Measurements from ENCODE around the gene PTH2. TPM values are rescaled to one million over a fixed set of nuclear protein-coding genes. Genes with fewer than 3 reads are reported as not detected.
"Not testable (repeated sequence)": the region's sequence is repeated elsewhere in the genome, so short reads cannot be mapped to it uniquely, and the experiment has no call there.

PTH2 gene
- total and polyA plus RNA-seq, 4 experiments from 2014 or later = not detected

GRCh38 chr19:49378512-49378911 lies 44.7 kb downstream of the PTH2 start:
- H3K27me3 Mint-ChIP-seq = peaks cover 4 to 6% of the 10 kb centered on the region in 2 donors
- intact Hi-C loops (cut with micrococcal nuclease) = no loop called here
- CTCF ChIA-PET (ENCODE audit: partially characterized antibody) = interaction anchor here (1.0 kb wide), 1 partner anchor 45 kb away, joined by 4 read pairs; no protein-coding TSS in a partner anchor

GRCh38 chr19:49374665-49375434 lies 48.4 kb downstream of the PTH2 start:
- H3K9me3 Mint-ChIP-seq = peaks cover 0 to 2% (median 0%) of the 10 kb centered on the region in 8 donors
- H3K4me3 ChIP-seq (ENCODE audit: low read length in 2 of 2) = no peak overlapping the region
- intact Hi-C loops (cut with micrococcal nuclease) = no loop called here
- no peaks in the 10 kb centered on the region for H3K36me3 ChIP-seq (ENCODE audit: insufficient read depth, low read length)
- H3K27ac Mint-ChIP-seq = peak overlapping the region in 1 of 7 donors; percentile 63
- CTCF ChIA-PET (ENCODE audit: partially characterized antibody) = interaction anchor here (0.6 to 1.9 kb wide), 3 partner anchors 9 to 172 kb away, joined by 3 to 5 read pairs (median 3); no protein-coding TSS in a partner anchor
- H3K4me1 Mint-ChIP-seq = no peaks in the 10 kb centered on the region
- no peaks in the 10 kb centered on the region for H3K4me1 ChIP-seq (ENCODE audit: insufficient read depth, low read length)
- H3K27me3 Mint-ChIP-seq = peaks cover 4 to 10% of the 10 kb centered on the region in 2 donors
- POLR2A ChIA-PET (ENCODE audit: partially characterized antibody) = no interaction called here
- peaks cover 0 to under 1% of the 10 kb centered on the region in 2 donors for H3K9me3 ChIP-seq (ENCODE audit: control insufficient read depth in 1 of 2, low read length in 2 of 2)
- no peaks in the 10 kb centered on the region for H3K27me3 ChIP-seq (ENCODE audit: insufficient read depth, low read length)
- no peaks in the 10 kb centered on the region for H3K36me3 Mint-ChIP-seq
- no peak for DNase-seq
- no peak overlapping the region for H3K4me3 Mint-ChIP-seq
- H3K27ac ChIP-seq (ENCODE audit: low read depth, low read length) = no peak overlapping the region

More at GRCh38 chr19:49378512-49378911, 44.7 kb downstream of the PTH2 start:
- no peak overlapping the region for H3K27ac Mint-ChIP-seq
- no peaks in the 10 kb centered on the region for H3K4me1 Mint-ChIP-seq
- Histone ChIP-seq H3K27ac (ENCODE audit: low read depth, low read length) (no peak overlapping the region), H3K4me3 (ENCODE audit: low read length in 2 of 2) (no peak overlapping the region), H3K4me1 (ENCODE audit: insufficient read depth, low read length) (no peaks in the 10 kb centered on the region), H3K9me3 (ENCODE audit: control insufficient read depth in 1 of 2, low read length in 2 of 2) (peaks cover 0 to 4% of the 10 kb centered on the region in 2 donors), H3K27me3 (ENCODE audit: insufficient read depth, low read length) (no peaks in the 10 kb centered on the region), H3K36me3 (ENCODE audit: insufficient read depth, low read length) (no peaks in the 10 kb centered on the region)
- H3K9me3 Mint-ChIP-seq = peaks cover 0 to 11% (median 8%) of the 10 kb centered on the region in 8 donors
- H3K4me3 Mint-ChIP-seq = no peak overlapping the region
- no peak for DNase-seq
- POLR2A ChIA-PET (ENCODE audit: partially characterized antibody) = no interaction called here
- peaks cover 0 to under 1% of the 10 kb centered on the region in 2 donors for H3K36me3 Mint-ChIP-seq

- H3K36me3 Mint-ChIP-seq; H3K4me1 ChIP-seq (ENCODE audit: insufficient read depth, low read length); intact Hi-C loops (cut with micrococcal nuclease); DNase-seq; H3K27ac ChIP-seq (ENCODE audit: low read depth, low read length); H3K27me3 ChIP-seq (ENCODE audit: insufficient read depth, low read length); H3K27ac Mint-ChIP-seq; H3K4me3 Mint-ChIP-seq; H3K4me1 Mint-ChIP-seq; H3K27me3 Mint-ChIP-seq; POLR2A ChIA-PET (ENCODE audit: partially characterized antibody); H3K4me3 ChIP-seq (ENCODE audit: low read length in 2 of 2); H3K36me3 ChIP-seq (ENCODE audit: insufficient read depth, low read length); H3K9me3 ChIP-seq (ENCODE audit: control insufficient read depth in 1 of 2, low read length in 2 of 2): not testable (repeated sequence)
- peaks cover 0 to 12% (median 6%) of the 10 kb centered on the region in 8 donors for H3K9me3 Mint-ChIP-seq
- CTCF ChIA-PET (ENCODE audit: partially characterized antibody) = interaction anchor here (1.1 kb wide), 1 partner anchor 276 kb away, joined by 3 read pairs; no protein-coding TSS in a partner anchor
These were observed 50.1 kb downstream of the PTH2 start for GRCh38 chr19:49373174-49373573.

Other genes with a start within 250 kb of the PTH2 start
- 1 to 10 TPM; 4.3 to 5.1 TPM for gene SLC6A16, start 98.2 kb downstream of the PTH2 start, total RNA-seq
- gene SLC6A16, start 98.2 kb downstream of the PTH2 start, polyA plus RNA-seq = 1 to 10 TPM; 1.1 to 1.8 TPM
- 100 to 1,000 TPM; 330 to 347 TPM for gene CD37, start 88.0 kb downstream of the PTH2 start, total RNA-seq
- gene CD37, start 88.0 kb downstream of the PTH2 start, polyA plus RNA-seq = 100 to 1,000 TPM; 109 to 192 TPM
- gene TEAD2, start 61.0 kb downstream of the PTH2 start, total RNA-seq = not detected
- not detected for gene TEAD2, start 61.0 kb downstream of the PTH2 start, polyA plus RNA-seq
- not detected for gene DKKL1, start 59.6 kb downstream of the PTH2 start, total RNA-seq
- gene DKKL1, start 59.6 kb downstream of the PTH2 start, polyA plus RNA-seq = not detected
- under 1 TPM; 0.23 to 0.69 TPM for gene KASH5, start 35.2 kb downstream of the PTH2 start, total RNA-seq
- gene KASH5, start 35.2 kb downstream of the PTH2 start, polyA plus RNA-seq = not detected
- not detected for gene GFY, start 1.9 kb upstream of the PTH2 start, total RNA-seq
- gene GFY, start 1.9 kb upstream of the PTH2 start, polyA plus RNA-seq = not detected
- under 1 TPM; 0.15 to 0.25 TPM for gene SLC17A7, start 18.1 kb upstream of the PTH2 start, total RNA-seq
- not detected for gene SLC17A7, start 18.1 kb upstream of the PTH2 start, polyA plus RNA-seq
- gene PIH1D1, start 28.4 kb upstream of the PTH2 start, total RNA-seq = 100 to 1,000 TPM; 178 to 186 TPM
- gene PIH1D1, start 28.4 kb upstream of the PTH2 start, polyA plus RNA-seq = 100 to 1,000 TPM in 1 of 2 donors, 10 to 100 TPM in 1; 87.2 to 124 TPM
- 10 to 100 TPM; 31.6 to 32.6 TPM for gene ALDH16A1, start 29.8 kb upstream of the PTH2 start, total RNA-seq
- gene ALDH16A1, start 29.8 kb upstream of the PTH2 start, polyA plus RNA-seq = 10 to 100 TPM; 28.4 to 40.1 TPM
- gene FLT3LG, start 50.8 kb upstream of the PTH2 start, total RNA-seq = 100 to 1,000 TPM; 114 to 115 TPM
- gene FLT3LG, start 50.8 kb upstream of the PTH2 start, polyA plus RNA-seq = 100 to 1,000 TPM; 145 to 252 TPM
- gene RPL13A, start 64.2 kb upstream of the PTH2 start, total RNA-seq = 1,000 to 10,000 TPM; 5,517 to 5,661 TPM
- gene RPL13A, start 64.2 kb upstream of the PTH2 start, polyA plus RNA-seq = 1,000 to 10,000 TPM; 1,827 to 3,046 TPM
- 1,000 to 10,000 TPM; 3,135 to 3,272 TPM for gene RPS11, start 73.0 kb upstream of the PTH2 start, total RNA-seq
- 1,000 to 10,000 TPM; 1,691 to 2,012 TPM for gene RPS11, start 73.0 kb upstream of the PTH2 start, polyA plus RNA-seq
- 10 to 100 TPM; 21.9 to 25.8 TPM for gene FCGRT, start 89.2 kb upstream of the PTH2 start, total RNA-seq
- 10 to 100 TPM; 40.2 to 42.5 TPM for gene FCGRT, start 89.2 kb upstream of the PTH2 start, polyA plus RNA-seq
- 1 to 10 TPM; 2.4 to 2.5 TPM for gene RCN3, start 104.6 kb upstream of the PTH2 start, total RNA-seq
- gene RCN3, start 104.6 kb upstream of the PTH2 start, polyA plus RNA-seq = 1 to 10 TPM; 1.2 to 1.5 TPM
- gene NOSIP, start 157.1 kb upstream of the PTH2 start, total RNA-seq = 100 to 1,000 TPM; 177 to 191 TPM
- 100 to 1,000 TPM; 650 to 674 TPM for gene NOSIP, start 157.1 kb upstream of the PTH2 start, polyA plus RNA-seq
- gene PRRG2, start 157.9 kb upstream of the PTH2 start, total RNA-seq = 1 to 10 TPM; 1.0 to 1.7 TPM
- under 1 TPM in 1 of 2 donors, not detected in 1; 0.34 TPM for gene PRRG2, start 157.9 kb upstream of the PTH2 start, polyA plus RNA-seq
- 10 to 100 TPM; 64.6 to 65.1 TPM for gene PRR12, start 167.7 kb upstream of the PTH2 start, total RNA-seq
- 1 to 10 TPM in 1 of 2 donors, not detected in 1; 1.2 TPM for gene PRR12, start 167.7 kb upstream of the PTH2 start, polyA plus RNA-seq
- 10 to 100 TPM; 12.0 to 13.4 TPM for gene RRAS, start 216.7 kb upstream of the PTH2 start, total RNA-seq
- gene RRAS, start 216.7 kb upstream of the PTH2 start, polyA plus RNA-seq = 10 to 100 TPM; 28.0 to 32.1 TPM
- 10 to 100 TPM; 60.5 to 62.7 TPM for gene SCAF1, start 218.8 kb upstream of the PTH2 start, total RNA-seq
- 1 to 10 TPM in 1 of 2 donors, not detected in 1; 4.0 TPM for gene SCAF1, start 218.8 kb upstream of the PTH2 start, polyA plus RNA-seq
- 100 to 1,000 TPM; 366 to 386 TPM for gene IRF3, start 242.4 kb upstream of the PTH2 start, total RNA-seq
- gene IRF3, start 242.4 kb upstream of the PTH2 start, polyA plus RNA-seq = 10 to 100 TPM; 64.1 to 72.8 TPM
- gene BCL2L12, start 242.5 kb upstream of the PTH2 start, total RNA-seq = 10 to 100 TPM; 21.9 to 22.1 TPM
- gene BCL2L12, start 242.5 kb upstream of the PTH2 start, polyA plus RNA-seq = 10 to 100 TPM; 16.3 to 17.2 TPM